Fibroblast of the aortic adventitia (primary cell): ENCODE measurements around the gene ILKAP. TPM values are rescaled to one million over a fixed set of nuclear protein-coding genes. Genes with fewer than 3 reads are reported as not detected.

Experiments used
- DNase-seq: peaks from one replicate; pipeline ENCODE4 v3.0.0-alpha.2; 2010; ENCODE audit warnings: low read depth
- H3K4me3 ChIP-seq: 2 replicates; pipeline ENCODE4 v1.5.1; 2011; ENCODE audit warnings: low read depth, mild to moderate bottlenecking, control low read depth, low read length, moderate library complexity
- CTCF ChIP-seq: IDR thresholded peaks from 2 replicates; pipeline ENCODE4 v1.5.1; 2011; ENCODE audit warnings: mild to moderate bottlenecking, low read length, control low read depth, inconsistent platforms; ENCODE audit not compliant: insufficient read depth
- total RNA-seq: library from RNA; depleted of rRNA; stranded (reverse); fragments of >200 nt; gene quantifications from 2 replicates; pipeline ENCODE4 v1.2.3, GENCODE V29; 2012; ENCODE audit warnings: low replicate concordance

The ILKAP gene
- total RNA-seq, 1 donor = 19.0 TPM

GRCh38 chr2:238187618-238188548 is 15.6 kb downstream of the ILKAP start:
- no peak for TF ChIP-seq CTCF
- H3K4me3 ChIP-seq = no peak overlapping the region
- DNase-seq = no peak

GRCh38 chr2:238183821-238184220 is 19.7 kb downstream of the ILKAP start:
- no peak for TF ChIP-seq CTCF
- no peak for DNase-seq
- H3K4me3 ChIP-seq = no peak overlapping the region

GRCh38 chr2:238182362-238182761 is 21.1 kb downstream of the ILKAP start:
- TF ChIP-seq CTCF = no peak
- no peak overlapping the region for H3K4me3 ChIP-seq
- DNase-seq = no peak

GRCh38 chr2:238180554-238180953 is 22.9 kb downstream of the ILKAP start:
- no peak for TF ChIP-seq CTCF
- H3K4me3 ChIP-seq = no peak overlapping the region
- DNase-seq = no peak

GRCh38 chr2:238176613-238177012 is 26.9 kb downstream of the ILKAP start:
- no peak overlapping the region for H3K4me3 ChIP-seq
- TF ChIP-seq CTCF = no peak
- peak; percentile 37 for DNase-seq

- TF ChIP-seq CTCF = no peak
- no peak for DNase-seq
- H3K4me3 ChIP-seq = no peak overlapping the region
Observed at GRCh38 chr2:238174701-238175100, 28.8 kb downstream of the ILKAP start.
